ENCODE results near the gene STARD5. TPM values are rescaled to one million over a fixed set of nuclear protein-coding genes. Genes with fewer than 3 reads are reported as not detected.
A peak's percentile ranks its signal among the peaks of the same experiment; 100 is the strongest.

The STARD5 gene
- total RNA-seq, 1 experiment from 2014 or later, result 2.3 TPM

- H3K56ac ChIP-seq (ENCODE audit: insufficient read length, low read depth, low read length), result no peak overlapping the region
- H3T11ph ChIP-seq (ENCODE audit: low read length), result no peak overlapping the region
- H2BK15ac ChIP-seq (ENCODE audit: low read depth, low read length), result no peak overlapping the region
- H3K79me1 ChIP-seq (ENCODE audit: insufficient read depth, low read depth, low read length, poor library complexity, severe bottlenecking), result no peaks in the 10 kb centered on the region
- H2BK20ac ChIP-seq (ENCODE audit: low read depth, low read length, poor library complexity, severe bottlenecking), result no peak overlapping the region
- no peak for DNase-seq
- H3K27me3 ChIP-seq (ENCODE audit: insufficient read depth, low read length), result no peaks in the 10 kb centered on the region
- H3K79me2 ChIP-seq (ENCODE audit: insufficient read depth, low read length), result no peaks in the 10 kb centered on the region
- no peak overlapping the region for H3K9ac ChIP-seq (ENCODE audit: extremely low read depth, insufficient read length, low read length)
- H3K4me2 ChIP-seq (ENCODE audit: insufficient read depth, insufficient read length, low read length), result peak overlapping the region; percentile 81
- no peak overlapping the region for H4K91ac ChIP-seq (ENCODE audit: insufficient read length, low read depth, low read length)
- no peak overlapping the region for H3K4ac ChIP-seq (ENCODE audit: low read depth, low read length)
- Mint-ChIP-seq H3K4me1 (peaks cover 12 to 13% of the 10 kb centered on the region in 2 experiments), H3K27ac (no peak overlapping the region), H3K9me3 (no peaks in the 10 kb centered on the region), H3K27me3 (ENCODE audit: low read depth) (peaks cover 9% of the 10 kb centered on the region), H3K4me3 (peak overlapping the region in 1 of 2 experiments; percentile 43; a peak in 3 of 5 replicates), H3K36me3 (ENCODE audit: insufficient read depth in 1 of 3, low read depth in 3 of 3) (peaks cover 0 to 11% (median 6%) of the 10 kb centered on the region in 3 experiments; a peak in 5 of 7 replicates)
- H2AK5ac ChIP-seq (ENCODE audit: insufficient read length, low read length), result no peak overlapping the region
- no peak overlapping the region for H3K27ac ChIP-seq (ENCODE audit: insufficient read length, low read depth, low read length)
- H4K5ac ChIP-seq (ENCODE audit: insufficient read length, low read depth, low read length), result no peak overlapping the region
- no peak overlapping the region for H4K8ac ChIP-seq (replicated peaks; ENCODE audit: insufficient read length, low read depth, low read length)
- WGBS (ENCODE audit: extremely low coverage, insufficient read length, low lambda C conversion rate), result no CpG with 5 or more reads among the region's 6 CpGs
- no peaks in the 10 kb centered on the region for H4K20me1 ChIP-seq (ENCODE audit: control insufficient read depth, insufficient read depth, insufficient read length)
- H3K23me2 ChIP-seq (ENCODE audit: insufficient read length, low read depth, low read length, poor library complexity, severe bottlenecking), result peaks cover 3% of the 10 kb centered on the region
- no peak overlapping the region for H2AFZ ChIP-seq (ENCODE audit: low read length)
- no peak overlapping the region for H2BK5ac ChIP-seq (ENCODE audit: insufficient read length, low read length)
- no peak overlapping the region for H2BK120ac ChIP-seq (ENCODE audit: low read depth, low read length, poor library complexity, severe bottlenecking)
- H3K4me1 ChIP-seq (ENCODE audit: insufficient read depth, low read length), result no peaks in the 10 kb centered on the region
- no peaks in the 10 kb centered on the region for H3K9me3 ChIP-seq (ENCODE audit: control insufficient read depth, low read depth, low read length)
- TF ChIP-seq CTCF (conservative IDR thresholded peaks at IDR 0.05), result no peak
- no peak overlapping the region for H3K23ac ChIP-seq (ENCODE audit: insufficient read length, low read depth, low read length)
- H3K18ac ChIP-seq (ENCODE audit: insufficient read length, low read depth, low read length), result no peak overlapping the region
- no peak overlapping the region for H2BK12ac ChIP-seq (ENCODE audit: insufficient read length, low read depth, low read length)
- no peak overlapping the region for H3K14ac ChIP-seq (ENCODE audit: insufficient read depth, low read length)
Measured at GRCh38 chr15:81322676-81323253, 1.2 kb downstream of the STARD5 start.
